WI38 (cell line): ENCODE results near the gene ATG5.

Experiments used
- H3K4me3 ChIP-seq: 2 replicates; pipeline ENCODE4 v1.5.1; 2011; ENCODE audit warnings: low read depth, mild to moderate bottlenecking, control low read depth, low read length
- CTCF ChIP-seq: IDR thresholded peaks from 2 replicates; pipeline ENCODE4 v1.5.1; 2012; ENCODE audit warnings: low read depth, mild to moderate bottlenecking, control low read depth, low read length

ATG5 gene

GRCh38 chr6:106135911-106136571 lies 189.5 kb downstream of the ATG5 start:
- H3K4me3 ChIP-seq = no peak overlapping the region
- TF ChIP-seq CTCF = no peak

- H3K4me3 ChIP-seq = no peak overlapping the region
- no peak for TF ChIP-seq CTCF
Observed at GRCh38 chr6:106134906-106135634, 190.5 kb downstream of the ATG5 start.
